ENCODE results near the gene ZNF532. TPM values are rescaled to one million over a fixed set of nuclear protein-coding genes. Genes with fewer than 3 reads are reported as not detected.

ZNF532 gene
- total RNA-seq, 1 donor = 42.6 TPM

DNA sequence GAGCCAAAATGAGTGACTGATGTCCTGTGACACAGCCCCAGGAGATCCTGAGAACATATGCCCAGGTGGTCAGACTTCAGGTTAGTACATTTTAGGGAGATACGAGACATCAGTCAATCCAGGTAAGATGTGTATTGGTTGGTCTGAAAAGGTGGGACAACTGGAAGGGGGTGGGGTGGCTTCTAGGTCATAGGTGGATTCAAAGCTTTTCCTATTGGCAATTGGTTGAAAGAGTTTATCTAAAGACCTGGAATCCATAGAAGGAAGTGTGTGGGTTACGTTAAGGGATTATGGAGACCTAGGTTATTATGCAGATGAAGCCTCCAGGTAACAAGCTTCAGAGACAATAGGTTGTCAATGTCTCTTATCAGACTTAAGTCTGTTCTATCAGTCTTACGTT lies 136.5 kb downstream of the ZNF532 start:
- no peak for DNase-seq (ENCODE audit: low read depth)
- TF ChIP-seq, protein P1, sequence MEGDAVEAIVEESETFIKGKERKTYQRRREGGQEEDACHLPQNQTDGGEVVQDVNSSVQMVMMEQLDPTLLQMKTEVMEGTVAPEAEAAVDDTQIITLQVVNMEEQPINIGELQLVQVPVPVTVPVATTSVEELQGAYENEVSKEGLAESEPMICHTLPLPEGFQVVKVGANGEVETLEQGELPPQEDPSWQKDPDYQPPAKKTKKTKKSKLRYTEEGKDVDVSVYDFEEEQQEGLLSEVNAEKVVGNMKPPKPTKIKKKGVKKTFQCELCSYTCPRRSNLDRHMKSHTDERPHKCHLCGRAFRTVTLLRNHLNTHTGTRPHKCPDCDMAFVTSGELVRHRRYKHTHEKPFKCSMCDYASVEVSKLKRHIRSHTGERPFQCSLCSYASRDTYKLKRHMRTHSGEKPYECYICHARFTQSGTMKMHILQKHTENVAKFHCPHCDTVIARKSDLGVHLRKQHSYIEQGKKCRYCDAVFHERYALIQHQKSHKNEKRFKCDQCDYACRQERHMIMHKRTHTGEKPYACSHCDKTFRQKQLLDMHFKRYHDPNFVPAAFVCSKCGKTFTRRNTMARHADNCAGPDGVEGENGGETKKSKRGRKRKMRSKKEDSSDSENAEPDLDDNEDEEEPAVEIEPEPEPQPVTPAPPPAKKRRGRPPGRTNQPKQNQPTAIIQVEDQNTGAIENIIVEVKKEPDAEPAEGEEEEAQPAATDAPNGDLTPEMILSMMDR (IDR thresholded peaks at IDR 0.05; ENCODE audit: insufficient read depth, low read length) = no peak
- no peak overlapping the region for H3K4me3 ChIP-seq (ENCODE audit: low read depth, low read length)

DNA sequence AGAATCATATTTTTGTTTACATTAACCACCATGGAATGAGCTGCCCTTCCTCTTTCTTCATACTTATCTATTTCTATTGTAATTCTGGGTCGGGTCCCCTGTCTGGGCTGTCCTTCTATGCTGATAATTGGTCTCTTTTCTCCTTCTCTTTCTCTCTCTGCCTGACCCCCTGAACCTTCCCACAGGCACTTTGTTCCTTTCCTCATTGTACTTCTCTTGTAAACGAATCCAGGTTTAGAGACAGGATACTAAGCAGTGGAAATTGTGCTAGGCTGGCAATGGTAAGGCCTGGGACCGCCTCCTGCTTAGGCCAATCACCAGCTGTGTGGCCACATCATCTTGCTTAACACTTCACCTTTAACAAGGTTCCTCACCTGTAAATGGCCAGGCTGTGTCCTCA lies 137.0 kb downstream of the ZNF532 start:
- TF ChIP-seq, protein P1 (IDR thresholded peaks at IDR 0.05; ENCODE audit: insufficient read depth, low read length) = no peak
- DNase-seq (ENCODE audit: low read depth) = no peak
- H3K4me3 ChIP-seq (ENCODE audit: low read depth, low read length) = no peak overlapping the region

DNA sequence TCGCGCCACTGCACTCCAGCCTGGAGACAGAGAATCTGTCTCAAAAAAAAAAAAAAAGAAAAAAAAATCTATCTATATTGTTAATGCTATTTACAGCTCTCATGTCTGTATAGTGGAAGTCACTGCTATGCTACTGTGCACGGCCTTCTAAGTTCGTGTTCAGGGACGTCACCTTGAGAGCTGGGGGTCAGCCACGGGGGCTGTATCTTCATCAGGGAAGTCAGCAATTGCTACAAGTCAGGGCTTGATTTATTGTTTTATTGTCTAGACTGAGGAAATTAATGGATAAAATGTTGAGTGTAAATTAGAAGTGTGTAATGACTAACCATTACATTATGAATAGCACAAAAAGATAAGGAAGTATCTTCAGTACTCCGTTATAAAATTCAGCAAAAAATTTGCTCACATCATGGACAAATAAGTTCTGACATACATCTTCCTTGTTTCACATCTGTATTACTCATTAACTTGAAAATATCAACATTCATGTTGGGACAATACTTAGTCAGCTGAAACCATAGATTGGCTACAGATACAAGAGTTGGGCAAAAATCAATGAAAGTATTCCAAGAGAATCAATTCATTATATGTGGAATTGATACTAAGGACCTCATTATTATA lies 138.4 kb downstream of the ZNF532 start:
- TF ChIP-seq, protein P1 (IDR thresholded peaks at IDR 0.05; ENCODE audit: insufficient read depth, low read length) = no peak
- DNase-seq (ENCODE audit: low read depth) = no peak
- no peak overlapping the region for H3K4me3 ChIP-seq (ENCODE audit: low read depth, low read length)

DNA sequence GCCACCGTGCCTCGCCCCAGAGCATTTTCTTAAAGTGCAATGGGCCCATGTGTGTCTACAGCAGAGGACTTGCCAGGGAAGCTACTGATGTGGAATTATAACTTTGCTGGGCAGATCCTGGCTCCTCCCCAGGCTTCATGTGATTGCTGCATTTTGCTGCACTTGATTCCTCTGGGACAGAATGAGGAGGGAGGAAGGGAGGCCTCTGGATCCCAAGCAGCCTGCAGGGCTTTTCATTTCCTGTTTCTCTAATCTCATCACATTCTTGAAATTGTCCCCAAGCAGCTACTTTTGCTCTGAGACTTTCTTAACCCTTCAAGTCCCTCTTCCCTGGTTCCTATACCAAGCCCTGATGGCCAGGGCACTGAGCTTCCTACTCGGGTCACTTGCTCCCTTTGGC lies 140.6 kb downstream of the ZNF532 start:
- DNase-seq (ENCODE audit: low read depth) = peak; percentile 82
- TF ChIP-seq, protein P1 (IDR thresholded peaks at IDR 0.05; ENCODE audit: insufficient read depth, low read length) = no peak

DNA sequence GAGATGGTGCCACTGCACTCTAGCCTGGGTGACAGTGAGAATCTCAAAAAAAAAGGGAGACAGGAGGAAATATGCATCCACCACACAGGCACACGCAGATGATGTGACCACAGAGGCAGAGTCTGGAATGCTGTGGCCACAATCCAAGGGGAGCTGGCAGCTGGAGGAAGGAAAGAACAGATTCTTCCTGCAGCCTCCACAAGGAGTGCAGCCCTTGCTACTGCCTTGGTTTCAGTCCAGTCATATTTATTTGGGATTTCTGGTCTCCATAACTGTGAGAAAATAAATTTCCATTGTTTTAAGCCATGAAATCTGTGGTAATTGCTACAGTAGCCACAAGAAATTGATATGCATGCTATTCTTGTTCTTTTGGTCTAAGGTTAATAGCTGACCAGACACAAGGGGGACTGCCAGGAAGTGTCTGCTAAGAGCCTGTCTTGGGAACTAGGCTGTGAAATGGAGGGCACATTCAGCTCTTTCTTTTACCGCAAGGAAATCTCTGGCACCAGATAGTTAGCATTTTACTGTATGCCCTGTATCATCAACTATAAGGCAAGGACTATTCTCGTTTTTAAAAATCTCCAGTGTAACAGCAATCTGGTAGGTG lies 141.9 kb downstream of the ZNF532 start:
- DNase-seq (ENCODE audit: low read depth) = peak; percentile 61
- no peak overlapping the region for H3K4me3 ChIP-seq (ENCODE audit: low read depth, low read length)
- TF ChIP-seq, protein P1 (IDR thresholded peaks at IDR 0.05; ENCODE audit: insufficient read depth, low read length) = no peak

More for the DNA sequence above, 140.6 kb downstream of the ZNF532 start:
- H3K4me3 ChIP-seq (ENCODE audit: low read depth, low read length) = no peak overlapping the region

DNA sequence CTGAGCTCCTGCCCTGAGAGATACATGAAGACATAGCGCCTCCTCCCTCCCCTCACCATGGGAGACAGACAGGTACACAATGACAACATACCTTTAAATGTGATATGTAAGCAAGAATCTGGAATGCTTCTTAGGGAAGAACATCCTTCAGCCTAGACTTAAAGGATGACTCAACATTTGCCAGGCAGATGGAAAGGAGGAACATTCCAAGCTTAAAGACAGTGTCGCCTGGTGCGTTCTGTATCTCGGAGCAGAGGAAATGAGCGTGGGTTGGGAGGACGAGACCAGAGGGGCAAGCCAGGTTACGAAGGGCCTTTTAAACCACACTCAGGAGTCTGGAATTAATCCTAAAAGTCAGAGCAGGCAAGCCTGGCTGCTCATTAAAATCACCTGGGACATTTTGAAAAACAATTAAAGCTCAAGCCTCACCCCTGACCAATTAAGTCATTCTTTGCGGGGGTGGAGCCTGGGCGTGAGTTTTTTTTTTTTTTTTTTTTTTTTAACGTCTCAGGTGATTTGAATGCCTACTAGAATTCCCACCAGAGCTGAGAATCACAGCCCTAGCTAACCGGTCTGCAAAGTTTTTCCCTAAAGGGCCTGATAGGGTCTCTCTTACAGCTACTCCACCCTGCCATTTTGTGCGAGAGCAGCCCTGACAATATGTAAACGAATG lies 143.8 kb downstream of the ZNF532 start:
- peak; percentile 49 for DNase-seq (ENCODE audit: low read depth)
- no peak overlapping the region for H3K4me3 ChIP-seq (ENCODE audit: low read depth, low read length)
- TF ChIP-seq, protein P1 (IDR thresholded peaks at IDR 0.05; ENCODE audit: insufficient read depth, low read length) = no peak
